Activated T-cell treated with anti-CD3 and anti-CD28 coated beads for 1 hour (primary cell): ENCODE results near the gene C18orf32.
A peak's percentile ranks its signal among the peaks of the same experiment; 100 is the strongest.
"Not testable (repeated sequence)": the region's sequence is repeated elsewhere in the genome, so short reads cannot be mapped to it uniquely, and the experiment has no call there.

Experiments used
- DNase-seq: peaks from one replicate; pipeline ENCODE4 v3.0.0-alpha.2; 2020; ENCODE audit warnings: low read depth

The C18orf32 gene

GRCh38 chr18:49500201-49500921 is 13.3 kb upstream of the C18orf32 start:
- no peak for DNase-seq

GRCh38 chr18:49499046-49499637 is 12.1 kb upstream of the C18orf32 start:
- no peak for DNase-seq

GRCh38 chr18:49495480-49495879 is 8.4 kb upstream of the C18orf32 start:
- no peak for DNase-seq

GRCh38 chr18:49495076-49495475 is 8.0 kb upstream of the C18orf32 start:
- DNase-seq: no peak

- DNase-seq: no peak
Measured at GRCh38 chr18:49494660-49495059, 7.6 kb upstream of the C18orf32 start.

- no peak for DNase-seq
Measured at GRCh38 chr18:49492694-49493033, 5.6 kb upstream of the C18orf32 start.

- DNase-seq: peak; percentile 67
Measured at GRCh38 chr18:49491857-49492693, 5.0 kb upstream of the C18orf32 start, which contains the start of gene RPL17. Gene RPL17 (minus strand): TSS chr18:49492465.

GRCh38 chr18:49491534-49491856 is 4.5 kb upstream of the C18orf32 start:
- no peak for DNase-seq

- no peak for DNase-seq
Measured at GRCh38 chr18:49490246-49490762, 3.3 kb upstream of the C18orf32 start.

- no peak for DNase-seq
Measured at GRCh38 chr18:49487711-49488310, 777 bp upstream of the C18orf32 start.

- no peak for DNase-seq
Measured at GRCh38 chr18:49486606-49486952, 455 bp downstream of the C18orf32 start.

GRCh38 chr18:49486134-49486533 is 900 bp downstream of the C18orf32 start:
- no peak for DNase-seq

GRCh38 chr18:49483198-49483597 is 3.8 kb downstream of the C18orf32 start:
- DNase-seq: no peak

GRCh38 chr18:49481907-49482306 is 5.1 kb downstream of the C18orf32 start:
- no peak for DNase-seq

GRCh38 chr18:49481317-49481716 is 5.7 kb downstream of the C18orf32 start:
- no peak for DNase-seq

GRCh38 chr18:49479381-49480137 is 7.5 kb downstream of the C18orf32 start:
- no peak for DNase-seq

- no peak for DNase-seq
Measured at GRCh38 chr18:49476664-49477411, 10.2 kb downstream of the C18orf32 start.

- not testable (repeated sequence) for DNase-seq
Measured at GRCh38 chr18:49474935-49475334, 12.1 kb downstream of the C18orf32 start.

- no peak for DNase-seq
Measured at GRCh38 chr18:49473721-49474120, 13.3 kb downstream of the C18orf32 start.

GRCh38 chr18:49472459-49472858 is 14.6 kb downstream of the C18orf32 start:
- no peak for DNase-seq

- DNase-seq: no peak
Measured at GRCh38 chr18:49471532-49471931, 15.5 kb downstream of the C18orf32 start.
